Measurements from ENCODE around the gene GPS2. TPM values are rescaled to one million over a fixed set of nuclear protein-coding genes. Genes with fewer than 3 reads are reported as not detected.
A peak's percentile ranks its signal among the peaks of the same experiment; 100 is the strongest.

GPS2 gene
- total and polyA plus RNA-seq, 12 donors, result 49.1 to 105 (median 58.8) TPM

GRCh38 chr17:7290685-7291084 lies 24.5 kb downstream of the GPS2 start:
- peak in 5 of 8 donors; percentile 2 to 14 (median 5) for ATAC-seq
- whole genome bisulfite sequencing, 2 donors, result 39 to 42% methylated on average over 11 of the region's 11 CpGs
- peak overlapping the region in 7 of 10 donors; percentile 3 to 51 (median 22) for H3K27ac ChIP-seq
- peaks cover 18 to 65% (median 48%) of the 10 kb centered on the region in 9 donors for H3K4me1 ChIP-seq
- H3K27me3 ChIP-seq, result peaks cover 0 to 77% (median 39%) of the 10 kb centered on the region in 7 donors
- intact Hi-C loops (cut with DNase I), result loop anchor here in 4 of 10 donors (10.0 kb wide), 2 partner anchors 236 to 246 kb away; partner anchors contain the start of gene SLC16A11 (in 2 of the 4)
- H3K9me3 ChIP-seq, result no peaks in the 10 kb centered on the region
- H3K36me3 ChIP-seq, result peaks cover 0 to 22% (median 2%) of the 10 kb centered on the region in 9 donors
- no peak for DNase-seq
- H3K4me3 ChIP-seq, result no peak overlapping the region
- TF ChIP-seq CTCF (IDR thresholded peaks at IDR 0.05), result no peak

- intact Hi-C loops (cut with DNase I), result loop anchor here in 4 of 10 donors (10.0 kb wide), 2 partner anchors 235 to 245 kb away; partner anchors contain the start of gene SLC16A11 (in 2 of the 4)
- Histone ChIP-seq H3K4me1 (peaks cover 18 to 65% (median 44%) of the 10 kb centered on the region in 9 donors), H3K36me3 (peaks cover 0 to 27% (median 6%) of the 10 kb centered on the region in 9 donors), H3K27ac (peak overlapping the region in 7 of 10 donors; percentile 9 to 51 (median 38)), H3K9me3 (no peaks in the 10 kb centered on the region), H3K27me3 (peaks cover 0 to 72% (median 39%) of the 10 kb centered on the region in 7 donors), H3K4me3 (no peak overlapping the region)
- ATAC-seq (peak in 4 of 8 donors; percentile 0 to 2 (median 1)), DNase-seq (no peak)
- TF ChIP-seq CTCF (IDR thresholded peaks at IDR 0.05), result no peak
- WGBS, 2 donors, result 86 to 87% methylated on average over 19 of the region's 19 CpGs
These were observed 25.0 kb downstream of the GPS2 start for GRCh38 chr17:7290166-7290565.

- WGBS, 2 donors, result 73 to 79% methylated on average over 13 to 18 of the region's 18 CpGs
- intact Hi-C loops (cut with DNase I), result loop anchor here in 4 of 10 donors (10.0 kb wide), 2 partner anchors 235 to 245 kb away; partner anchors contain the start of gene SLC16A11 (in 2 of the 4)
- Histone ChIP-seq H3K27ac (peak overlapping the region in 5 of 10 donors; percentile 15 to 48 (median 38)), H3K4me1 (peaks cover 12 to 67% (median 39%) of the 10 kb centered on the region in 9 donors), H3K36me3 (peaks cover 0 to 34% (median 7%) of the 10 kb centered on the region in 9 donors), H3K27me3 (peaks cover 0 to 67% (median 33%) of the 10 kb centered on the region in 7 donors), H3K9me3 (no peaks in the 10 kb centered on the region), H3K4me3 (no peak overlapping the region)
- TF ChIP-seq CTCF (IDR thresholded peaks at IDR 0.05), result no peak
- DNase-seq, result no peak
- ATAC-seq, result peak; percentile 2 to 34 (median 20)
These were observed 25.7 kb downstream of the GPS2 start for GRCh38 chr17:7289256-7290032.

GRCh38 chr17:7285679-7286078 lies 29.5 kb downstream of the GPS2 start:
- Histone ChIP-seq H3K27ac (peak overlapping the region in 1 of 10 donors; percentile 23), H3K27me3 (peaks cover 0 to 68% (median 8%) of the 10 kb centered on the region in 7 donors), H3K36me3 (peaks cover 0 to 45% (median 7%) of the 10 kb centered on the region in 9 donors), H3K4me3 (no peak overlapping the region), H3K9me3 (no peaks in the 10 kb centered on the region), H3K4me1 (peaks cover 0 to 68% (median 26%) of the 10 kb centered on the region in 9 donors)
- ATAC-seq (no peak), DNase-seq (no peak)
- no peak for TF ChIP-seq CTCF (IDR thresholded peaks at IDR 0.05)
- 80% methylated on average over 12 of the region's 12 CpGs for WGBS, 2 donors
- intact Hi-C loops (cut with DNase I), result no loop called here

Measured in heart right ventricle (tissue), 16 donors.